Effector memory CD8-positive, alpha-beta T cell (primary cell): ENCODE data around the gene ATG101.

Experiments
- ATAC-seq: fragments of 150-1000 bp; cut with Tn5 transposase; replicated peaks from 2 replicates; pipeline ENCODE4 v1.10.0; 2021; ENCODE audit warnings: mild to moderate bottlenecking, moderate library complexity
- DNase-seq, 3 experiments: peaks; one replicate each; pipeline ENCODE4 v3.0.0; 2021
- H3K27ac Mint-ChIP-seq, 2 donors: one replicate each; pipeline ENCODE4 v1.8.0; 2022; ENCODE audit warnings: mild to moderate bottlenecking in 2 of 2, mixed read lengths in 2 of 2, moderate library complexity in 2 of 2
- H3K27me3 Mint-ChIP-seq, 2 donors: one replicate each; pipeline ENCODE4 v1.8.0; 2022; ENCODE audit warnings: mixed read lengths in 2 of 2
- H3K36me3 Mint-ChIP-seq: one replicate; pipeline ENCODE4 v1.8.0; 2022; ENCODE audit warnings: mild to moderate bottlenecking, moderate library complexity, mixed read lengths; ENCODE audit not compliant: insufficient read depth
- H3K4me1 Mint-ChIP-seq, 2 donors: one replicate each; pipeline ENCODE4 v1.8.0; 2022; ENCODE audit warnings: low read depth in 2 of 2, mixed read lengths in 2 of 2
- H3K4me3 Mint-ChIP-seq, 2 donors: one replicate each; pipeline ENCODE4 v1.8.0; 2022; ENCODE audit warnings: mild to moderate bottlenecking in 2 of 2, mixed read lengths in 2 of 2, moderate library complexity in 2 of 2
- H3K9me3 Mint-ChIP-seq, 2 donors: one replicate each; pipeline ENCODE4 v1.8.0; 2022; ENCODE audit warnings: mixed read lengths in 2 of 2

ATG101 gene

GRCh38 chr12:52046859-52047258 is 22.9 kb upstream of the ATG101 start:
- peaks cover 6 to 10% of the 10 kb centered on the region in 2 donors for H3K27me3 Mint-ChIP-seq
- no peak overlapping the region for H3K4me3 Mint-ChIP-seq
- H3K4me1 Mint-ChIP-seq: peaks cover 26 to 29% of the 10 kb centered on the region in 2 donors
- no peak for DNase-seq
- H3K36me3 Mint-ChIP-seq: peaks cover 20% of the 10 kb centered on the region
- no peak for ATAC-seq
- H3K27ac Mint-ChIP-seq: no peak overlapping the region
- H3K9me3 Mint-ChIP-seq: no peaks in the 10 kb centered on the region

GRCh38 chr12:52049286-52049685 is 20.5 kb upstream of the ATG101 start:
- peaks cover 6 to 10% of the 10 kb centered on the region in 2 donors for H3K27me3 Mint-ChIP-seq
- H3K9me3 Mint-ChIP-seq: no peaks in the 10 kb centered on the region
- DNase-seq: no peak
- no peak for ATAC-seq
- H3K4me1 Mint-ChIP-seq: peaks cover 22 to 34% of the 10 kb centered on the region in 2 donors
- H3K4me3 Mint-ChIP-seq: peak overlapping the region; percentile 87 to 91
- H3K36me3 Mint-ChIP-seq: peaks cover 23% of the 10 kb centered on the region
- peak overlapping the region; percentile 93 to 96 for H3K27ac Mint-ChIP-seq

GRCh38 chr12:52049688-52050087 is 20.1 kb upstream of the ATG101 start:
- no peak for DNase-seq
- Mint-ChIP-seq H3K36me3 (peaks cover 25% of the 10 kb centered on the region), H3K4me3 (peak overlapping the region; percentile 87 to 91), H3K27me3 (peaks cover 6 to 10% of the 10 kb centered on the region in 2 donors), H3K9me3 (no peaks in the 10 kb centered on the region), H3K27ac (peak overlapping the region; percentile 93 to 96), H3K4me1 (peaks cover 22 to 34% of the 10 kb centered on the region in 2 donors)
- ATAC-seq: no peak

GRCh38 chr12:52050116-52050757 is 19.5 kb upstream of the ATG101 start:
- peak overlapping the region; percentile 87 to 91 for H3K4me3 Mint-ChIP-seq
- H3K4me1 Mint-ChIP-seq: peaks cover 22 to 34% of the 10 kb centered on the region in 2 donors
- DNase-seq (no peak), ATAC-seq (no peak)
- peaks cover 30% of the 10 kb centered on the region for H3K36me3 Mint-ChIP-seq
- H3K27ac Mint-ChIP-seq: peak overlapping the region; percentile 93 to 96
- no peaks in the 10 kb centered on the region for H3K9me3 Mint-ChIP-seq
- H3K27me3 Mint-ChIP-seq: peaks cover 6 to 10% of the 10 kb centered on the region in 2 donors

- Mint-ChIP-seq H3K36me3 (peaks cover 30% of the 10 kb centered on the region), H3K4me1 (peaks cover 22 to 34% of the 10 kb centered on the region in 2 donors)
- peak; percentile 89 for ATAC-seq
Observed at GRCh38 chr12:52050758-52051541, 18.8 kb upstream of the ATG101 start, which contains the start of gene NR4A1. TSS of gene NR4A1 (plus strand) at chr12:52051442. CDS start at chr12:52054329, 2,887 bp downstream.

GRCh38 chr12:52052468-52053186 is 17.2 kb upstream of the ATG101 start:
- H3K4me1 Mint-ChIP-seq: peaks cover 22 to 34% of the 10 kb centered on the region in 2 donors
- no peaks in the 10 kb centered on the region for H3K9me3 Mint-ChIP-seq
- peaks cover 1 to 6% of the 10 kb centered on the region in 2 donors for H3K27me3 Mint-ChIP-seq
- H3K36me3 Mint-ChIP-seq: peaks cover 39% of the 10 kb centered on the region
- peak overlapping the region; percentile 93 to 96 for H3K27ac Mint-ChIP-seq
- no peak for ATAC-seq
- no peak for DNase-seq
- peak overlapping the region; percentile 87 to 91 for H3K4me3 Mint-ChIP-seq

More at GRCh38 chr12:52050758-52051541, 18.8 kb upstream of the ATG101 start, which contains the start of gene NR4A1:
- H3K27me3 Mint-ChIP-seq: peaks cover 6 to 10% of the 10 kb centered on the region in 2 donors
- peak within 1 kb of the TSS; percentile 93 to 96 for H3K27ac Mint-ChIP-seq
- H3K4me3 Mint-ChIP-seq: peak within 1 kb of the TSS; percentile 87 to 91
- H3K9me3 Mint-ChIP-seq: no peaks in the 10 kb centered on the region
- DNase-seq: peak; percentile 98 to 99 (median 99)

- no peak overlapping the region for H3K4me3 Mint-ChIP-seq
- no peak for ATAC-seq
Observed at GRCh38 chr12:52053536-52054209, 16.1 kb upstream of the ATG101 start.

GRCh38 chr12:52054231-52054832 is 15.4 kb upstream of the ATG101 start:
- no peak for DNase-seq
- Mint-ChIP-seq H3K36me3 (peaks cover 36% of the 10 kb centered on the region), H3K27ac (peak overlapping the region in 1 of 2 donors; percentile 44), H3K4me1 (peaks cover 20 to 30% of the 10 kb centered on the region in 2 donors), H3K27me3 (peaks cover 0 to 2% of the 10 kb centered on the region in 2 donors), H3K9me3 (no peaks in the 10 kb centered on the region), H3K4me3 (no peak overlapping the region)
- ATAC-seq: no peak

More at GRCh38 chr12:52053536-52054209, 16.1 kb upstream of the ATG101 start:
- H3K27me3 Mint-ChIP-seq: peaks cover 0 to 6% of the 10 kb centered on the region in 2 donors
- peak overlapping the region; percentile 93 to 96 for H3K27ac Mint-ChIP-seq
- peaks cover 22 to 34% of the 10 kb centered on the region in 2 donors for H3K4me1 Mint-ChIP-seq
- DNase-seq: no peak
- H3K9me3 Mint-ChIP-seq: no peaks in the 10 kb centered on the region
- H3K36me3 Mint-ChIP-seq: peaks cover 36% of the 10 kb centered on the region

- peaks cover 13 to 22% of the 10 kb centered on the region in 2 donors for H3K4me1 Mint-ChIP-seq
- H3K9me3 Mint-ChIP-seq: no peaks in the 10 kb centered on the region
- H3K27me3 Mint-ChIP-seq: no peaks in the 10 kb centered on the region
- no peak for DNase-seq
- H3K4me3 Mint-ChIP-seq: no peak overlapping the region
- ATAC-seq: no peak
- H3K27ac Mint-ChIP-seq: peak overlapping the region in 1 of 2 donors; percentile 44
- peaks cover 36% of the 10 kb centered on the region for H3K36me3 Mint-ChIP-seq
Observed at GRCh38 chr12:52054833-52055730, 14.7 kb upstream of the ATG101 start.

GRCh38 chr12:52055731-52056711 is 13.8 kb upstream of the ATG101 start:
- peaks cover 7 to 16% of the 10 kb centered on the region in 2 donors for H3K4me1 Mint-ChIP-seq
- no peak overlapping the region for H3K27ac Mint-ChIP-seq
- no peak for DNase-seq
- H3K9me3 Mint-ChIP-seq: no peaks in the 10 kb centered on the region
- H3K4me3 Mint-ChIP-seq: no peak overlapping the region
- ATAC-seq: no peak
- peaks cover 30% of the 10 kb centered on the region for H3K36me3 Mint-ChIP-seq
- H3K27me3 Mint-ChIP-seq: no peaks in the 10 kb centered on the region
